SK-N-SH treated with all-trans-retinoic acid at 6 μM for 48 hours (cell line): Measurements from ENCODE around the gene MYCN.

ENCODE experiments used
- ARNTL ChIP-seq: fragments of 450-650 bp; formaldehyde crosslinking; IDR thresholded peaks from 2 replicates; pipeline ENCODE4 v1.5.0; 2020; ENCODE audit warnings: low read depth, mild to moderate bottlenecking, moderate library complexity, borderline replicate concordance
- BACH2 ChIP-seq: fragments of 250-450 bp; sonication (Bioruptor Pico); IDR thresholded peaks from 2 replicates; pipeline ENCODE4 v1.9.0; 2021; ENCODE audit warnings: mild to moderate bottlenecking, borderline replicate concordance
- CSDC2 ChIP-seq: fragments of 250-450 bp; sonication (Bioruptor Pico); IDR thresholded peaks from 2 replicates; pipeline ENCODE4 v1.5.0; 2020; ENCODE audit warnings: mild to moderate bottlenecking, moderate library complexity
- ISL1 ChIP-seq: fragments of 250-450 bp; sonication (Bioruptor Pico); IDR thresholded peaks from 2 replicates; pipeline ENCODE4 v2.1.2; 2022; ENCODE audit warnings: mild to moderate bottlenecking, moderate library complexity
- PATZ1 ChIP-seq: fragments of 250-450 bp; sonication (Bioruptor Pico); IDR thresholded peaks from 2 replicates; pipeline ENCODE4 v1.8.0; 2020; ENCODE audit warnings: mild to moderate bottlenecking, moderate library complexity, borderline replicate concordance
- PPARA ChIP-seq: fragments of 250-450 bp; sonication (Bioruptor Pico); IDR thresholded peaks from 2 replicates; pipeline ENCODE4 v1.5.0; 2020; ENCODE audit warnings: mild to moderate bottlenecking, borderline replicate concordance
- RARB ChIP-seq: fragments of 250-450 bp; sonication (Bioruptor Pico); IDR thresholded peaks from 2 replicates; pipeline ENCODE4 v1.8.0; 2021; ENCODE audit warnings: mild to moderate bottlenecking, moderate library complexity
- TCF4 ChIP-seq: fragments of 250-450 bp; sonication (Bioruptor Pico); IDR thresholded peaks from 2 replicates; pipeline ENCODE4 v1.8.0; 2021; ENCODE audit warnings: mild to moderate bottlenecking, moderate library complexity, borderline replicate concordance
- TOX ChIP-seq: fragments of 250-450 bp; sonication (Bioruptor Pico); IDR thresholded peaks from 2 replicates; pipeline ENCODE4 v1.8.0; 2021; ENCODE audit warnings: mild to moderate bottlenecking, moderate library complexity, borderline replicate concordance
- TSHZ2 ChIP-seq: fragments of 250-450 bp; sonication (Bioruptor Pico); IDR thresholded peaks from 2 replicates; pipeline ENCODE4 v1.5.0; 2020; ENCODE audit warnings: mild to moderate bottlenecking, moderate library complexity
- ZC3H10 ChIP-seq: fragments of 250-450 bp; sonication (Bioruptor Pico); IDR thresholded peaks from 2 replicates; pipeline ENCODE4 v1.5.1; 2021; ENCODE audit warnings: mild to moderate bottlenecking, moderate library complexity
- ZFP3 ChIP-seq: fragments of 250-450 bp; sonication (Bioruptor Pico); IDR thresholded peaks from 2 replicates; pipeline ENCODE4 v1.5.0; 2020; ENCODE audit warnings: mild to moderate bottlenecking, moderate library complexity
- ZNF70 ChIP-seq: fragments of 450-650 bp; formaldehyde crosslinking; IDR thresholded peaks from 2 replicates; pipeline ENCODE4 v1.5.0; 2020; ENCODE audit warnings: mild to moderate bottlenecking, moderate library complexity
- TF ChIP-seq, protein P1 (sequence below): fragments of 250-450 bp; sonication (Bioruptor Pico); IDR thresholded peaks from 2 replicates; pipeline ENCODE4 v1.5.1; 2020; ENCODE audit warnings: low read depth, mild to moderate bottlenecking, moderate library complexity

GRCh38 chr2:15914596-15915385 lies 25.6 kb upstream of the MYCN start:
- TF ChIP-seq ZC3H10 (CRISPR knock-in tag) (no peak), ZFP3 (0 out of 2 replicates have a peak, but pooled peaks have one; percentile 18), RARB (CRISPR knock-in tag) (no peak), CSDC2 (CRISPR knock-in tag) (no peak), BACH2 (CRISPR knock-in tag) (no peak), ISL1 (CRISPR knock-in tag) (peak; percentile 76), ARNTL (CRISPR knock-in tag) (no peak), ZNF70 (CRISPR knock-in tag) (no peak), TOX (CRISPR knock-in tag) (no peak), PATZ1 (CRISPR knock-in tag) (no peak), PPARA (CRISPR knock-in tag) (no peak), TCF4 (CRISPR knock-in tag) (no peak), TSHZ2 (no peak)
- TF ChIP-seq, protein P1, sequence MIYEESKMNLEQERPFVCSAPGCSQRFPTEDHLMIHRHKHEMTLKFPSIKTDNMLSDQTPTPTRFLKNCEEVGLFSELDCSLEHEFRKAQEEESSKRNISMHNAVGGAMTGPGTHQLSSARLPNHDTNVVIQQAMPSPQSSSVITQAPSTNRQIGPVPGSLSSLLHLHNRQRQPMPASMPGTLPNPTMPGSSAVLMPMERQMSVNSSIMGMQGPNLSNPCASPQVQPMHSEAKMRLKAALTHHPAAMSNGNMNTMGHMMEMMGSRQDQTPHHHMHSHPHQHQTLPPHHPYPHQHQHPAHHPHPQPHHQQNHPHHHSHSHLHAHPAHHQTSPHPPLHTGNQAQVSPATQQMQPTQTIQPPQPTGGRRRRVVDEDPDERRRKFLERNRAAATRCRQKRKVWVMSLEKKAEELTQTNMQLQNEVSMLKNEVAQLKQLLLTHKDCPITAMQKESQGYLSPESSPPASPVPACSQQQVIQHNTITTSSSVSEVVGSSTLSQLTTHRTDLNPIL, result no peak
